ENCODE measurements around the gene CCDC107. TPM values are rescaled to one million over a fixed set of nuclear protein-coding genes. Genes with fewer than 3 reads are reported as not detected.

The CCDC107 gene
- total and polyA plus RNA-seq, 2 of the 13 experiments (the other 11 are each of a cell fraction or from before 2014, with no cell fraction given), result 7.1 to 15.2 TPM

DNA sequence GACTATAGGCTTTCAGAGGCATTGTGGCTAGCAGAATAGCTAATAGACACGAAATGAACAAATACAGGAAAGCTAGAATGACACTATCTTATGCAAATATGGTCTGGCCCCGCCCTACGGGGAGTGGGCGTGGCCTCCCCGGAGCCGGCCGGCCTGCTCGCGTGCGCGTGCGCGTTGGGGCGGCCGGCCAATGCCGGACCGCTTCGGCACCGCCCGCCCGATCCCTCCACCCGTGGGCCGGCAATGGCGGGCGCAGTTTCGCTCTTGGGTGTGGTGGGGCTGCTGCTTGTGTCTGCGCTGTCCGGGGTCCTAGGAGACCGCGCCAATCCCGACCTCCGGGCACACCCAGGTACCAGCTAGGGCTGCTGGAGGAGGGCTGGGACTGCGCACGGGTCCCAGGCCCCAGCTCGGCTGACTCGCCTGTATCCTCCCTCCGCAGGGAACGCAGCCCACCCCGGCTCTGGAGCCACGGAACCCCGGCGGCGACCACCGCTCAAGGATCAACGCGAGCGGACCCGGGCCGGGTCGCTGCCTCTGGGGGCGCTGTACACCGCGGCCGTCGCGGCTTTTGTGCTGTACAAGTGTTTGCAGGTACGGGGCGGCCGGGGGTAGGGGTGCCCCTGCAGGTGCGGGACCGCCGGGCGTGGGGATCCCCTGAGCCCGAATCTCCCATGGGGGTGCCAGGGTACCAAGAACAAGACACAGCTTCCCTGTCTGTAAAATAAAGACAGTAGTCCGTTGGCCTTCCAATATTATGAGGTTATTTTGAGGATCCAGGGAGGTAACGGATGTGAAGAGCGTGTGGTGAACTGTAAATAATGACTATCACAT lies at the start of gene CCDC107 (continued):
- TF ChIP-seq SIN3A (IDR thresholded peaks at IDR 0.05; ENCODE audit: borderline replicate concordance, low read depth, low read length) (peak; percentile 21; the same call in 1 of the 2 replicates), TOE1 (CRISPR knock-in tag; IDR thresholded peaks at IDR 0.05) (no peak), SRSF1 (optimal IDR thresholded peaks at IDR 0.05; ENCODE audit: low read depth, low read length) (peak; percentile 62), ZNF44 (CRISPR knock-in tag; IDR thresholded peaks at IDR 0.05) (peak; percentile 18; the same call in 1 of the 2 replicates), MYC (CRISPR knock-in tag; IDR thresholded peaks at IDR 0.05; ENCODE audit: borderline replicate concordance) (peak; percentile 56), ZKSCAN5 (CRISPR knock-in tag; IDR thresholded peaks at IDR 0.05) (0 out of 2 replicates have a peak, but pooled peaks have one; percentile 18), ZNF354B (CRISPR knock-in tag; IDR thresholded peaks at IDR 0.05) (no peak), HHEX (CRISPR knock-in tag; IDR thresholded peaks at IDR 0.05) (no peak), EEA1 (CRISPR knock-in tag; IDR thresholded peaks at IDR 0.05; ENCODE audit: borderline replicate concordance) (0 out of 2 replicates have a peak, but pooled peaks have one; percentile 64), MAFF (IDR thresholded peaks at IDR 0.05; ENCODE audit: low read depth, low read length) (no peak), SOX5 (CRISPR knock-in tag; IDR thresholded peaks at IDR 0.05; ENCODE audit: borderline replicate concordance) (no peak), MLXIP (CRISPR knock-in tag; IDR thresholded peaks at IDR 0.05; ENCODE audit: borderline replicate concordance) (no peak; the same call in 1 of the 2 replicates), ZNF598 (CRISPR knock-in tag; IDR thresholded peaks at IDR 0.05; ENCODE audit: borderline replicate concordance) (no peak), BATF2 (CRISPR knock-in tag; IDR thresholded peaks at IDR 0.05) (no peak), HIVEP1 (CRISPR knock-in tag; IDR thresholded peaks at IDR 0.05) (peak; percentile 88), ZNF350 (CRISPR knock-in tag; IDR thresholded peaks at IDR 0.05; ENCODE audit: borderline replicate concordance, low read depth) (0 out of 2 replicates have a peak, but pooled peaks have one; percentile 32), SRF (IDR thresholded peaks at IDR 0.05; ENCODE audit: low read depth, low read length) (no peak), ZNF569 (CRISPR knock-in tag; IDR thresholded peaks at IDR 0.05; ENCODE audit: borderline replicate concordance) (no peak), XBP1 (CRISPR knock-in tag; IDR thresholded peaks at IDR 0.05) (no peak), HNF4G (IDR thresholded peaks at IDR 0.05; ENCODE audit: borderline replicate concordance, low read depth, low read length) (no peak), HNF4G (CRISPR knock-in tag; IDR thresholded peaks at IDR 0.05; ENCODE audit: borderline replicate concordance, low read depth) (no peak)
- TF ChIP-seq, protein P1, sequence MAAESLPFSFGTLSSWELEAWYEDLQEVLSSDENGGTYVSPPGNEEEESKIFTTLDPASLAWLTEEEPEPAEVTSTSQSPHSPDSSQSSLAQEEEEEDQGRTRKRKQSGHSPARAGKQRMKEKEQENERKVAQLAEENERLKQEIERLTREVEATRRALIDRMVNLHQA (CRISPR knock-in tag; IDR thresholded peaks at IDR 0.05), result no peak
